Progenitor cell of endocrine pancreas (in vitro differentiated cells): ENCODE data around the gene HOXD10. TPM values are rescaled to one million over a fixed set of nuclear protein-coding genes. Genes with fewer than 3 reads are reported as not detected.

Experiments used
- DNase-seq: peaks from one replicate; pipeline ENCODE4 v3.0.0; 2021; ENCODE audit warnings: low spot score; ENCODE audit not compliant: unreplicated experiment
- H3K27ac Mint-ChIP-seq: 2 replicates; pipeline ENCODE4 v1.8.0; 2021; ENCODE audit warnings: mild to moderate bottlenecking, moderate library complexity, mixed read lengths
- H3K27me3 Mint-ChIP-seq: 2 replicates; pipeline ENCODE4 v1.8.0; 2021; ENCODE audit warnings: mixed read lengths
- H3K36me3 Mint-ChIP-seq: 2 replicates; pipeline ENCODE4 v1.8.0; 2022; ENCODE audit warnings: mixed read lengths; ENCODE audit not compliant: insufficient read depth
- H3K4me1 Mint-ChIP-seq: 2 replicates; pipeline ENCODE4 v1.8.0; 2021; ENCODE audit warnings: low read depth, mixed read lengths
- H3K4me3 Mint-ChIP-seq: 2 replicates; pipeline ENCODE4 v1.8.0; 2021; ENCODE audit warnings: low read depth, mild to moderate bottlenecking, moderate library complexity, mixed read lengths
- H3K9me3 Mint-ChIP-seq: 2 replicates; pipeline ENCODE4 v1.8.0; 2021; ENCODE audit warnings: low read depth, mixed read lengths
- total RNA-seq: library from RNA; stranded (reverse); gene quantifications from 2 replicates; pipeline ENCODE4 v1.2.1, GENCODE V29; 2021
- TF ChIP-seq, protein P1 (sequence below): fragments of 200-600 bp; sonication (generic); IDR thresholded peaks from one replicate; pipeline ENCODE4 v1.5.0; 2021; ENCODE audit warnings: antibody characterized with exemption, mild to moderate bottlenecking; ENCODE audit not compliant: unreplicated experiment

Gene HOXD10
- total RNA-seq, 1 donor from 2014 or later: not detected

DNA sequence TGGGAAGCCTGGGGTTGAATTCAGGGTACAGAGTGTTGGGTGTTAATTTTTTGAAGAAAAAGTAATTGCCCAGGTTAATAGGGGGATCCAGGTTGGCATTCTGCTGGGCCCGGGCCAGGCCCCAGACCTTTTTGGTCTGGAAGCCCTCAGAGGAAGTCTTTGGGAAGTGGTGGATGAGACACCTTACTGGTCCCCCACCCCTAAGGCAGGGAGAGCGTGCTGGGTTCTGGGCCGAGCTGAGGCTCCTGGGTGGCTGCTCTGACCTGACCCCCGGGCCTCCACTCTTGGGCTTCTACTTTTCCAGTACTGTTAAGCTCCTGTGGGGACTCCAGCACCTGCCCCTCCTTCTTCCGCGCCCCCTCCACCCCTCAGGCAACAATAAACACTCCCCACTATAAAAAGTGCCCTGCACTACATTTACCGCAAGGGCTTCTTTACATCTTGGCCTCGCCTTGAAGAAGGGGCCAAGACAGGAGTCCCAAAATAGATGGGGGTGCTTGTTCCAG is 39.8 kb downstream of the HOXD10 start:
- TF ChIP-seq, protein P1, sequence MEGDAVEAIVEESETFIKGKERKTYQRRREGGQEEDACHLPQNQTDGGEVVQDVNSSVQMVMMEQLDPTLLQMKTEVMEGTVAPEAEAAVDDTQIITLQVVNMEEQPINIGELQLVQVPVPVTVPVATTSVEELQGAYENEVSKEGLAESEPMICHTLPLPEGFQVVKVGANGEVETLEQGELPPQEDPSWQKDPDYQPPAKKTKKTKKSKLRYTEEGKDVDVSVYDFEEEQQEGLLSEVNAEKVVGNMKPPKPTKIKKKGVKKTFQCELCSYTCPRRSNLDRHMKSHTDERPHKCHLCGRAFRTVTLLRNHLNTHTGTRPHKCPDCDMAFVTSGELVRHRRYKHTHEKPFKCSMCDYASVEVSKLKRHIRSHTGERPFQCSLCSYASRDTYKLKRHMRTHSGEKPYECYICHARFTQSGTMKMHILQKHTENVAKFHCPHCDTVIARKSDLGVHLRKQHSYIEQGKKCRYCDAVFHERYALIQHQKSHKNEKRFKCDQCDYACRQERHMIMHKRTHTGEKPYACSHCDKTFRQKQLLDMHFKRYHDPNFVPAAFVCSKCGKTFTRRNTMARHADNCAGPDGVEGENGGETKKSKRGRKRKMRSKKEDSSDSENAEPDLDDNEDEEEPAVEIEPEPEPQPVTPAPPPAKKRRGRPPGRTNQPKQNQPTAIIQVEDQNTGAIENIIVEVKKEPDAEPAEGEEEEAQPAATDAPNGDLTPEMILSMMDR: no peak
- no peak for DNase-seq
- Mint-ChIP-seq H3K9me3 (no peaks in the 10 kb centered on the region), H3K27ac (no peak overlapping the region), H3K27me3 (peaks cover 91% of the 10 kb centered on the region), H3K36me3 (no peaks in the 10 kb centered on the region), H3K4me1 (peaks cover 1% of the 10 kb centered on the region), H3K4me3 (no peak overlapping the region)

DNA sequence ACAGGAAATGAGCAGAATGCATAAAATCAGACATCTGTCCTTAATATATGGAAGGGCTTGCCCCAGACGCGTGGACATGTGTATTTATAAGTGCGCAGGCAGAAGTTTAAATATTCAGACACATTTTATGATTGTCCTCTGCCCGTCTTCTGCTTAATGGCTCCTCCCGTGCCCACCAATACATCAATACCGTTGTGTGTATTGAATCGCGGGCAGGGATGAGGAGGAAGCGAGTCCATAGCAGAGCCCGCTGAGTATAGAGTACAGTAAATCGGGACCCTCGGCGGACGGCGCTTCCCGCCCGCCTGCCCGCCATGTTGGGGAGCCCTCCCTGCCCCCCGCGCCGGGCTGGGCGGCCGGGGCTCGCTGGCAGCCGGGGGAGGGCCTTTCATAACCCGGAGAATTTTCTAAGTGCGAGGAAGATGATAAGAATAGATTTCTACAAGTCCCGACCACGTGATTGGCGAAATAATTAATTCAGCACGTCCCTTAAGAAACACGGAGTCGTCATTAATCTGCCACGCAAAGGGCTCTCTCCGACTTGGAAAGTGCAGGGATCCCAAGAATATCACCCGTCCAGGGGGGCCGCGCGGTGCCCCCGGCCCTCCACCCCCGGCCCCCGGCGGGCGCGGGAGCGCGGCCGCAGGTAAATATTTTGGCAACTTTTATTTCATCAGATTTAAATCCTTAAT is 40.4 kb downstream of the HOXD10 start, which contains the start of gene HOXD3:
Gene HOXD3 (plus strand): TSS at position 501 of the 692 bp plus-strand sequence. CDS start 11,808 bp downstream, outside the sequence.
- TF ChIP-seq, protein P1: no peak
- H3K4me3 Mint-ChIP-seq: no peak within 1 kb of the TSS
- DNase-seq: no peak
- H3K36me3 Mint-ChIP-seq: no peaks in the 10 kb centered on the region
- H3K9me3 Mint-ChIP-seq: no peaks in the 10 kb centered on the region
- H3K27ac Mint-ChIP-seq: no peak within 1 kb of the TSS
- H3K27me3 Mint-ChIP-seq: peaks cover 92% of the 10 kb centered on the region
- H3K4me1 Mint-ChIP-seq: peaks cover 1% of the 10 kb centered on the region

DNA sequence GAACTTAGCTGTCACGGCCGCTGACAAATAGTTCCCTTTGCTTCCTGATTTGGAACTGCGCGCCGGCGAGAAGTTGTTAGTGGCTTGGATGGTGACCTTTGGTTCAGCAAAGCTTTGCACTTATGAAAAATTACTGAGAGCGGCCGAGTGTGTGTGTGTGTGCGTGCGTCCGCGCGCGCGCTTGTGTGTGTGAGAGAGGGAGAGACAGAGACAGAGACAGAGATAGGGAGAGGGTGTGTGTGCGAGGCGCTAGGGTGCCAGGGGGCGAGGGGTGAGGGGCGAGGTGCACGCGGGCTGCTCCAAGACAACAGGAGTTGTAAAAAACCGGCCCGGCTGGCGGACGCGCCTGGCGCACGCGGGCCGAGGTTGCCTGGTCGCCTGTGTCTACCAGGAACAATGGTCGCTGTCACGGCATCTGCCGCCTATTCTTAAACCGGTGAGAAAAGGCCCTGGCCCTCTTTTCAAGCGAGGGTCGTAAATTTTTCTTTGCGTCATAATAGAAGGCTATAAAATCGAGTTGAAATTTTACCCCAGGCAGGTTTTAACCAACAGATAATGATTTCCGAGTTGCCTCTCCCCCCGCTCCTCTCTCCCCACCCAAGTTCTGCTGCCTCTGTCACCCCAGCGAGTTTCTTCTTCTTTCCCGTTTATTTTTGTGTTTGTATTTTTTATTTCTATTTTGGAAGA is 41.1 kb downstream of the HOXD10 start:
- Mint-ChIP-seq H3K36me3 (no peaks in the 10 kb centered on the region), H3K4me1 (peaks cover 1% of the 10 kb centered on the region), H3K27ac (no peak overlapping the region), H3K27me3 (peaks cover 94% of the 10 kb centered on the region), H3K4me3 (no peak overlapping the region), H3K9me3 (no peaks in the 10 kb centered on the region)
- DNase-seq: no peak
- TF ChIP-seq, protein P1: no peak

DNA sequence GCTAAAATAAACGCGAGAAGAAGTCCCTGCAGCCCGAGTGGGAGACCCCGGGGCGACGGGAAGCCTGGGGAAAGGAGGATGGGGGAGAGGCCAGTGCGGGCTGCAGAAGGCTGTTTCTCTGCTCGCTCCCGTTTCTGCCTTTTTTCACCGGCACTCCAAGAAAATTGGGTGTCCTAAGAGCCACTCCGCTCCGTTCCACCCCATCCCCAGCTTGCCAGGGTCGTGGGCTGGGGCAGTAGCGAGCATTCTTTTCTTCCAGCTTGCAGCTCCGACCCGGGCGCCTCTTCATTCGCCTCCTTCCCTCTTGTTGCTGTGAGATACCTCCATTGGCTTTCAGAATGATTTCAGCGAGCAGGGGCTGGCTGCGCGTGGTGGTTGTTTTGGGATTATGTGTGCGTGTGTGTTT is 41.6 kb downstream of the HOXD10 start:
- TF ChIP-seq, protein P1: no peak
- peaks cover 94% of the 10 kb centered on the region for H3K27me3 Mint-ChIP-seq
- DNase-seq: no peak
- peak overlapping the region; percentile 78 for H3K27ac Mint-ChIP-seq
- peaks cover 1% of the 10 kb centered on the region for H3K4me1 Mint-ChIP-seq
- H3K4me3 Mint-ChIP-seq: no peak overlapping the region
- H3K36me3 Mint-ChIP-seq: no peaks in the 10 kb centered on the region
- H3K9me3 Mint-ChIP-seq: no peaks in the 10 kb centered on the region

DNA sequence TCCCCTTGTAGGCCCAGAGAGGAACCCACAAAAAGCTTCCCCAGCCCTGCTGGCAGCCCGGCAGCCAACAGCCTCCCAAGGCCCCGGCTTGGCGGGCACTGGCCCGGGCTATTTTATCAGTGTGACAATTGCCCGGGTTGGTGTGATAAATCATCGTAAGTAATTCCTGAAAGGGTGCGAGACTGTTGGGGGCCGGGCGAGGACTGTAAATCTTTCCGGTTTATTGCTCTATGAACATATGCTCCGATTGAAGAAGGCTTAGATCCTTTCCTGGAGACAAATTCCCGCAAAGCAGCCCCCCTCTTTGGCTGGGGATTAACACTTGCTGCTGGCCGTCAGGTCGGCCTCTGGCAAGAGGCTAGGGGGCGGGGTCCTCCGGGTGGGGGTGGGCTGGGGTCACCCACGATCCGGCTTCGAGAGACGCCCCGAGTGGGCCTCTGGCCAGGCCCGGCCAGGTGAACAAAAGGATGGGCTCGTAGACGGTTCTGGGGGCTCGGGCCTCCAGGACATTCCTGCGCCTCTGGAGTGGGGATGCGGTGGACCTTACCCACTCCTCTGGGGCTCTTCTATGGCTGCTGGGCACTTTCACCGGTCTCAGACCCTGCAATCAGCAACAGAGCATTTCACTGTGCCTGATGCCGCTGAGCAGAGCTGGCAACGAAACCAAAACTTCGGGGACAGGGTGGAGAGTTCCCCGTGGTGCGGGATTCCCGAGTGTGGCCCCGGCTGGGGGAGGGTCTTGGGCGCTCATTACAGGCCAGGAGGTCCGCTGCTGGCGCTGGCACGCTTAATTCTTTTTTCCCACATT is 42.5 kb downstream of the HOXD10 start:
- TF ChIP-seq, protein P1: no peak

More for the DNA sequence above, 42.5 kb downstream of the HOXD10 start:
- Mint-ChIP-seq H3K27me3 (peaks cover 94% of the 10 kb centered on the region), H3K4me1 (peaks cover 1% of the 10 kb centered on the region), H3K4me3 (no peak overlapping the region), H3K27ac (no peak overlapping the region), H3K36me3 (no peaks in the 10 kb centered on the region), H3K9me3 (no peaks in the 10 kb centered on the region)
- DNase-seq: no peak
